ENCODE results near the gene XYLB.
A peak's percentile ranks its signal among the peaks of the same experiment; 100 is the strongest.
"Not testable (repeated sequence)": the region's sequence is repeated elsewhere in the genome, so short reads cannot be mapped to it uniquely, and the experiment has no call there.

The XYLB gene

DNA sequence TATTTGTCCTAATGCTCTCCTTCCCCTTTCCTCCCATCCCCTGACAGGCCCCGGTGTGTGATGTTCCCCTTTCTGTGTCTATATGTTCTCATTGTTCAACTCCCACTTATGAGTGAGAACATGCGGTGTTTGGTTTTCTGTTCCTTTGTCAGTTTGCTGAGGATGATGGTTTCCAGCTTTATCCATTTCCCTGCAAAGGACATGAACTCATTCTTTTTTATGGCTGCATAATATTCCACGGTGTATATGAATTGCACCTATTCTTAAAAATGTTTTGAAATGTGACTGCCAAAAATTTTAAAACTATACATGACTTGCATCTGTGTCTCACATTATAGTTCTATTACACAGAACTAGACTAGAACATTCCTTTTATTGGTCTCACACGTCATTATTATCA is 25.9 kb upstream of the XYLB start:
- not testable (repeated sequence) for DNase-seq (ENCODE audit: low spot score)

DNA sequence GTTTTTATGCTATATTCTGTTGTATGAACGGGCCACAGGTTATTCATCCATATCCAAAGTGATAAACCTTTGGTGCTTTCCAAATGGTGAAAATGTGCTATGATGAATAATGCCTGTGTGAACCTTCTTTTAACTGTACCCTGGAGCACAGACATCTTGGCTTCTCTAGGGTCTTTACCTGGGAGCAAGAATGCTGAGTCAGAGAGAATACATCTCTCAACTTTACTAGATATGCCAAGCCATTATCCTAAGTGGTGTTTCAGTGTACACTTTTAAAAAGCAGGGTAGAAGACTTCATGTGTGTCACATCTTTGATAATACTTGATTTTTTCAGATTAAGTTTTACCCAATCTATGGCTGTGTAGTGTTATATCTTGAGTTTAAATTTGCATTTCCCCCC is 23.5 kb upstream of the XYLB start:
- DNase-seq (ENCODE audit: low spot score) (no peak), FAIRE-seq (no peak)

More for the DNA sequence above, 25.9 kb upstream of the XYLB start:
- not testable (repeated sequence) for FAIRE-seq

- no peak for FAIRE-seq
- DNase-seq (ENCODE audit: low spot score): no peak
These were observed 21.3 kb upstream of the XYLB start for GRCh38 chr3:38325256-38325655.

GRCh38 chr3:38327335-38328009 is 19.1 kb upstream of the XYLB start:
- FAIRE-seq: no peak
- peak; percentile 49 for DNase-seq (ENCODE audit: low spot score)

GRCh38 chr3:38331257-38332022 is 15.1 kb upstream of the XYLB start:
- DNase-seq (ENCODE audit: low spot score) (no peak), FAIRE-seq (no peak)

- FAIRE-seq (no peak), DNase-seq (ENCODE audit: low spot score) (no peak)
These were observed 14.4 kb upstream of the XYLB start for GRCh38 chr3:38332201-38332600.

DNA sequence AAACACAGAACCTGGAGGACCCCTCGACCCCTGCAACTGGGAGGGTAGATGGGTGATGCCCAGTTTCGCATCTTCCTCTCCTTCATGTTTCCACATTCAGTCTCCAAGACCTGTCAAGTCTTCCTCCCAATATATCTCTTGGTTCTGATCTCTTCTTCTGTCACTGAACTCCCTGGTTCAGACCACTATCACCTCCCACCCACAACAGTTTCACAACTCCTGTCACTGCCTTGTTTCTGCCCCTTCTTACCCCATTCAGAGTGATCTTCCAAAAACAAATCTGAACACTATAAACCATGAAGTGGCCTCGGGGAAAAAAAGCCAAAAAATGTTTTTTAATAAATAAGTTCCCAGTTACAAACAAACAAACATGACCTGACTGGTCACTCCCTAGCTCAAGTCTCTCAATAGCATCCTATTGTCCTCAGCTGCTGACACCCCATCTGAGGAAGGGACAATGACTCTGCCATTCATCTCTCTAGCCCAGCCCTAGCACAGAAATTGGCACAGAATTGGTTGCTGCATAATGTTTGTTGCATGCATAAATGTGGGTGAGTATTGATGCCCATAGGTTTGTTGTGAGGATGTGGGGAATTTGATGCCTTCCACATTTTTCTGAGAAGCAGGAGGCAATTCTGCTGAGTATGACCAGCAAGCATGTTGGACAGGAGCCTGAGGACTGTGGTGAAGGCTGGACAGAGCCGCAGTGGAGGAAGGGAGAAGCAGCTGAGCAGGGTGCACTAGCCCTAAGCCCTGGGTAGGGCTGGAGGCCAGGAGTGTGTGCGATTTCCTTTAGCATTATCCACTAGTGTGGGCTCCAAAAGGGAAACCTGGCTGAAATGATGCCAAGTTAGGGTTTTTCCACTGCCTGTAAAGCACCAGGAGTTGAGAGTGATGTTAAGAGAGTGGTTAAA is 12.2 kb upstream of the XYLB start:
- FAIRE-seq: no peak

GRCh38 chr3:38335263-38335662 is 11.3 kb upstream of the XYLB start:
- FAIRE-seq (no peak), DNase-seq (ENCODE audit: low spot score) (no peak)

More for the DNA sequence above, 12.2 kb upstream of the XYLB start:
- no peak for DNase-seq (ENCODE audit: low spot score)

- FAIRE-seq (no peak), DNase-seq (ENCODE audit: low spot score) (no peak)
These were observed 8.9 kb upstream of the XYLB start for GRCh38 chr3:38337703-38338102.

DNA sequence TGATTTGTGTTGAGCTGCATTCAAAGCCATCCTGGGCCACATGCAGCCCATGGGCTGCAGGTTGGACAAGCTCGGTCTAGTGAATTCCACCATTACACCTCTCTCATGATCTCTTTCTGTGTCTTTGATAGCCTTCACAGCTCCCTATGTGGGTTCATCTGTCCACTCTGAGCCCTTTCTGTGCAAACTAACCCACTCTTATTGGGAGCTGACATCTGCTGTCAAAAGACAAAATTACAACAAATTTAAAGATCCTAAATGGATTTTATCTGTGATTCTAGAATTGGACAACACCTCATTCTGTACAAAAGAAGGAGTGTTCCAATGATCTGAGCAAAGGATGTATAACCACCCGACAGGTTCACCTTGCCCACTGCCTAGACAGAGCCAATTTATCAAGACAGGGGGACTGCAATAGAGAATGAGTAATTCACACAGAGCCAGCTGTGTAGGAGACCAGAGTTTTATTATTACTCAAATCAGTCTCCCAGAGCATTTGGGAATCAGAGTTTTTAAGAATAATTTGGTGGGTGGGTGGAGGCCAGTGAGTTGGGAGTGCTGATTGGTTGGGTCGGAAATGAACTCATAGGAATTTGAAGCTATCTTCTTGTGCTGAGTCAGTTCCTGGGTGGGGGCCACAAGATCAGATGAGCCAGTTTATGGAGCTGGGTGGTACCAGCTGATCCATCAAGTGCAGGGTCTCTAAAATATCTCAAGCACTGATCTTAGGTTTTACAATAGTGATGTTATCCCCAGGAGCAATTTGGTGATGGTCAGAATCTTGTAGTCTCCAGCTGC is 2.6 kb upstream of the XYLB start:
- DNase-seq (ENCODE audit: low spot score) (no peak), FAIRE-seq (no peak)

DNA sequence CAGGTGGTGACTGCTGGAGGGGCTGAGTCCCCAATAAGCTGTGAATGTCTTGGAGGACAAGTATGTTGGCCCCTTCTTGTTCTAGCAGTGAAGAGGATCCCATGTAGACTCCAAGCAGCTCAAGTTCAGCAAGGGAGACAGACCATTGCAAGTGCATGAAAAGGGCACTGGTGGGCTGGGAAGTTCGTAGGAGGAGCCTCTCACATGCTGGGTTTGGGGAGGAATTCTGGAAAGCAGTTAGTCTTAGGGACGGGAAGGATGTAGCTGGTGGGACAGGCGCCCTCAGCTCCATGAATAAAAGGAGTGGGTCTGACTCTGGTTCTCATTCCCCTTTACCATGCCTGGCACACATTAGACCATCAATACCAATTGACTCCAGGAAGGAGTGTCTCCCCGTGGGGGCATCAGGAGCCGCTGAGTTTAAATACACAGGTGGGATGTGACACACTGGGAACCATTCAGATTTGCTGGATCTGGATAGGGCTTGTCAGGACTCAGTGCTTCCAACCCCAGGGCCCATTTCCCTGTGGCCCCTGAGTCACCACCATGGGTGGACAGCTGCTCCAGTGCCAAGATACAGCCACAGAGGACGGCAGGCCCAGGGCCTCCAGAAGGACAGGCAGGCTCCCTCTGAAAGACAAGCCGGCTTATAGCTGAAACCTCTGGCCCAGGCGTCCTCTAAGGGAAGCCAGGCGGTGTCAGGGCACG is 552 bp upstream of the XYLB start:
- DNase-seq (ENCODE audit: low spot score): no peak
- no peak for FAIRE-seq

DNA sequence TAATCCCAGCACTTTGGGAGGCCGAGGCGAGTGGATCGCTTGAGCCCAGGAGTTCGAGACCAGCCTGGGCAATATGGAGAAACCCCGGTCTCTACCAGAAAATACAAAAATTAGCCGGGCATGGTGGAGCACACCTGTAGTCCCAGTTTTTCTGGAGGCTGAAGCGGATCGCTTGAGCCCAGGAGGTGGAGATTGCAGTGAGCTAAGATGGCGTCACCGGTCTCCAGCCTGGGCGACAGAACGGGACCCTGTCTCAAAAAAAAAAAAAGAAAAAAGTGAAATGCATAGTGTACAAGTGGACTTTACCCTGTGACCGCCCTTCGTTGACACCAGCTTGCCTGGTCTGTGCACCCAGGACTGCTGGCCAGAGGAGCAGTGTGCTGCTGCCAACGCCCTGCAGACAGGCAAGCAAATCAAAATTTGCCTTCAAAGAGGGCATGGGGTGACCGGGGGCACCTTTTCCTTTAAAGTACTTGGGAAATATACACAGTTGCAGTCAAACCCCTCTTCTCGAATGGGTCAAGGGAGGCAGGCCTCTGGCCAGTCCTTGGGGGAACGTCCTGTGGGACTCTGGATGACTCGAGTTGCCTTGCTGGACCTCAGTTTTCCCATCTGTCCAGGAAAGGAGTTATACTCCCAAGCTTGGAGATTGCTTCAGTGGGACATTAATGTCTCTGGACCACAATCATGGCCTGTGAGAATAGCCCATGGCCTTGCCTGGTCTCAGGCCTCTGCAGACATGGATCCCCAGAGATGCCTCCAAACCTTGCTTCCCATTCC is 1.0 kb downstream of the XYLB start:
- FAIRE-seq: no peak
- no peak for DNase-seq (ENCODE audit: low spot score)

DNA sequence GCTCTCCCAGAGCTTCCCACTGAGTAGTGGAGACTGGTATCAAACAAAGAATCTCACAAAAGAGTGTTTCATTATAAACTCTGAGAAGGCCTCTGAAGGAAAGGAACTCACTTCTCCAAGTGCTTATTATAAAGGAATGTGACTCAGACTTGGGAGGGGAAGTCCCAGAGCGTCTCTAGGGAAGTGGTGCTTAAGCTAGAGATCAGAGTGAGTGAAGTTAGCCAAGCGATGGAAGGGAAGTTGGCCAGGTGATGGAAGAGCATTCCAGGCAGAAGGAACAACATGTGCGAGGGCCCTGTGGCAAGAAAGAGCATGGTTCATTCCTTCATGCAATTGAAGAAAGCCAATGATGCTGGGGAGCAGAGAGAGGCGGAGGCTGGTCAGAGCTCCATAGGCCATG is 2.3 kb downstream of the XYLB start:
- DNase-seq (ENCODE audit: low spot score) (peak; percentile 54), FAIRE-seq (no peak)

DNA sequence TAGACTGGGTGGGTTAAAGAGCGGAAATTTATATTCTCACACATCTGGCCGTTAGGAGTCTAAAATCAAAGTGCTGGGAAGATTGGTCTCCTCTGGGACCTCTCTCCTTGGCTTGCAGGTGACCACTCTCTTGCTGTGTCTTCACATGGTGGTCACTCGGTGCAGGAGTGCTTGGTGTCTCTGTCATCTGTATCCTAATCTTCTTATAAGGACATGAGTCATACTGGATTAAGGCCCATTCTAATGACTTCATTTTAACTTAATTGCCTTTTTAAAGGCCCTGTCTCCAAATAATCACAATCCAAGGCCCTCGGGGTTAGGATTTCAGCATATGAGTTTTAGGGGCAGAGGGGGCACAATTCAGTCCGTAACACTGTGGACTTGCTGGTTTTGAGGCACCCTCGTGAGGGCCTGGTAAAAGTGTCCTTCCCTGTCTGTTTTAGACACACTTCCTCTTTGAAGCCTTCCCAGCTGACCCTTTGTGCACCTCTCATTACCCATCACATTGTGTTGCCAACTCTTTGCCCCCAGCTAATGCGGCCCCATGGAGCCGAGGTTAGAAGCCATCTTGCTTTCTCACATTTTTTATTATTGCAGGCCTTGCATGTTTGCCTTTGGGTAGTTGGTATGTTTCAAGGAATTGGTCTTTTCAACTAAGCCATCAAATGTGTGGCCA is 3.2 kb downstream of the XYLB start:
- DNase-seq (ENCODE audit: low spot score) (no peak), FAIRE-seq (no peak)

GRCh38 chr3:38353151-38353550 is 6.6 kb downstream of the XYLB start:
- no peak for FAIRE-seq

GRCh38 chr3:38354588-38355330 is 8.2 kb downstream of the XYLB start:
- DNase-seq (ENCODE audit: low spot score): no peak
- FAIRE-seq: no peak

More at GRCh38 chr3:38353151-38353550, 6.6 kb downstream of the XYLB start:
- no peak for DNase-seq (ENCODE audit: low spot score)

DNA sequence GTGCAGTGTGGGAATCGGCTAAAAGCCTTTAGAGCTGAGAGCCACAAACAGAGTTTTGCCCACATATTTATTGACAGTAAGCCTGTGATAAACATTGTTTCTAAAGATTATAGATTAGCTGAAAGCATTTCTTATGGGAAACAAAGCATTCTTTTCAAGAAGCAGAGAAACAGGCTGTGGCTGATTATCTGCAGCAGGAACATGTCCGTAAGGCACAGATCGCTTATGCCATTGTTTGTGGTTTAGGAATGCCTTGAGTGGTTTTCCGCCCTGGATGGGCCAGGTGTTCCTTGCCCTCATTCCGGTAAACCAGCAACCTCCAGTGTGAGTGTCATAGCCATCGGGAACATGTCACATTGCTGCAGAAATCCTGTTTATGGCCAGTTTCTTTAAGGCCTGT is 12.5 kb downstream of the XYLB start:
- FAIRE-seq (no peak), DNase-seq (ENCODE audit: low spot score) (no peak)

- DNase-seq (ENCODE audit: low spot score) (no peak), FAIRE-seq (no peak)
These were observed 13.8 kb downstream of the XYLB start for GRCh38 chr3:38360345-38360744.
